ENCODE measurements around the gene ST3GAL3. TPM values are rescaled to one million over a fixed set of nuclear protein-coding genes. Genes with fewer than 3 reads are reported as not detected.
A peak's percentile ranks its signal among the peaks of the same experiment; 100 is the strongest.

ST3GAL3 gene
- total and polyA plus RNA-seq, 2 experiments from 2014 or later: 4.5 to 7.0 TPM

GRCh38 chr1:43938892-43939587, 231.7 kb downstream of the ST3GAL3 start:
- Mint-ChIP-seq H3K4me1 (peaks cover 62% of the 10 kb centered on the region), H3K9me3 (no peaks in the 10 kb centered on the region), H3K27ac (no peak overlapping the region), H3K4me3 (no peak overlapping the region; the same call in 2 of the 3 replicates), H3K27me3 (ENCODE audit: insufficient read depth, low read depth, poor library complexity) (peaks cover 17% of the 10 kb centered on the region), H3K36me3 (ENCODE audit: low read depth) (peaks cover 4% of the 10 kb centered on the region; the same call in 1 of the 3 replicates)
- H3K36me3 ChIP-seq (ENCODE audit: insufficient read depth): no peaks in the 10 kb centered on the region
- H3K79me2 ChIP-seq (replicated peaks; ENCODE audit: insufficient read depth): 0 out of 2 replicates have a peak, but pooled peaks cover 7% of the 10 kb centered on the region
- DNase-seq (ENCODE audit: low spot score) (peak; percentile 46), ATAC-seq (no peak; the same call in 2 of the 3 replicates)
- H4K20me1 ChIP-seq (replicated peaks; ENCODE audit: insufficient read depth): peaks cover 16% of the 10 kb centered on the region
- no peaks in the 10 kb centered on the region for H3K9me2 ChIP-seq (ENCODE audit: insufficient read depth)
- H2AFZ ChIP-seq: no peak overlapping the region
- peaks cover 35% of the 10 kb centered on the region for H3K4me1 ChIP-seq (ENCODE audit: insufficient read depth)
- peak overlapping the region; percentile 60 for H3K4me2 ChIP-seq
- TF ChIP-seq CTCF (conservative IDR thresholded peaks at IDR 0.05; ENCODE audit: low read depth in 2 of 2) (peak in 1 of 2 experiments; percentile 30; a peak in 1 of 4 replicates), CREB1 (CRISPR knock-in tag; IDR thresholded peaks at IDR 0.05; ENCODE audit: low read depth) (no peak)
- no peaks in the 10 kb centered on the region for H3K27me3 ChIP-seq (ENCODE audit: insufficient read depth)
- H3K27ac ChIP-seq (ENCODE audit: low read depth): no peak overlapping the region
- no peak overlapping the region for H3K4me3 ChIP-seq
- peaks cover 30% of the 10 kb centered on the region for H3F3A ChIP-seq (replicated peaks; ENCODE audit: low read depth)

GRCh38 chr1:43942411-43942810, 235.1 kb downstream of the ST3GAL3 start:
- Histone ChIP-seq H2AFZ (no peak overlapping the region), H3K27me3 (ENCODE audit: insufficient read depth) (no peaks in the 10 kb centered on the region), H4K20me1 (replicated peaks; ENCODE audit: insufficient read depth) (peaks cover 11% of the 10 kb centered on the region), H3K79me2 (replicated peaks; ENCODE audit: insufficient read depth) (0 out of 2 replicates have a peak, but pooled peaks cover 3% of the 10 kb centered on the region), H3K4me1 (ENCODE audit: insufficient read depth) (peaks cover 19% of the 10 kb centered on the region), H3K4me3 (no peak overlapping the region), H3K9me2 (ENCODE audit: insufficient read depth) (no peaks in the 10 kb centered on the region), H3K4me2 (no peak overlapping the region), H3F3A (replicated peaks; ENCODE audit: low read depth) (peaks cover 21% of the 10 kb centered on the region), H3K36me3 (ENCODE audit: insufficient read depth) (no peaks in the 10 kb centered on the region), H3K27ac (ENCODE audit: low read depth) (no peak overlapping the region)
- Mint-ChIP-seq H3K9me3 (no peaks in the 10 kb centered on the region), H3K4me3 (no peak overlapping the region), H3K4me1 (peaks cover 45% of the 10 kb centered on the region), H3K36me3 (ENCODE audit: low read depth) (peaks cover 4% of the 10 kb centered on the region; the same call in 1 of the 3 replicates), H3K27me3 (ENCODE audit: insufficient read depth, low read depth, poor library complexity) (peaks cover 11% of the 10 kb centered on the region), H3K27ac (no peak overlapping the region)
- ATAC-seq (no peak), DNase-seq (ENCODE audit: low spot score) (no peak)
- TF ChIP-seq POLR2AphosphoS5 (IDR thresholded peaks at IDR 0.05; ENCODE audit: low read depth): no peak
- TF ChIP-seq REST (IDR thresholded peaks at IDR 0.05; ENCODE audit: unreplicated experiment): no peak
- TF ChIP-seq CTCF (conservative IDR thresholded peaks at IDR 0.05; ENCODE audit: low read depth in 2 of 2): no peak
- TF ChIP-seq CREB1 (CRISPR knock-in tag; IDR thresholded peaks at IDR 0.05; ENCODE audit: low read depth): no peak
- no peak for TF ChIP-seq NANOG (IDR thresholded peaks at IDR 0.05; ENCODE audit: borderline replicate concordance)
- no peak for TF ChIP-seq JUNB (IDR thresholded peaks at IDR 0.05; ENCODE audit: unreplicated experiment)
- TF ChIP-seq ETS1 (IDR thresholded peaks at IDR 0.05): no peak
- TF ChIP-seq STAT1 (IDR thresholded peaks at IDR 0.05; ENCODE audit: unreplicated experiment): no peak
- no peak for TF ChIP-seq EZH2phosphoT487 (IDR thresholded peaks at IDR 0.05; ENCODE audit: unreplicated experiment)
- no peak for TF ChIP-seq ZNF114 (CRISPR knock-in tag; IDR thresholded peaks at IDR 0.05)

Data from GM23338 (cell line).